ENCODE results near the gene CDK5.

Gene CDK5

GRCh38 chr7:151071032-151071866 lies 13.6 kb upstream of the CDK5 start:
- DNase-seq: no peak

- DNase-seq: no peak
Measured at GRCh38 chr7:151070574-151070960, 12.9 kb upstream of the CDK5 start.

GRCh38 chr7:151069841-151070573 lies 12.3 kb upstream of the CDK5 start:
- no peak for DNase-seq

- no peak for DNase-seq
Measured at GRCh38 chr7:151068069-151068773, 10.5 kb upstream of the CDK5 start.

- DNase-seq: no peak
Measured at GRCh38 chr7:151066273-151066974, 8.7 kb upstream of the CDK5 start.

- DNase-seq: no peak
Measured at GRCh38 chr7:151065516-151065915, 7.8 kb upstream of the CDK5 start.

GRCh38 chr7:151064993-151065392 lies 7.3 kb upstream of the CDK5 start:
- no peak for DNase-seq

- DNase-seq: no peak
Measured at GRCh38 chr7:151064454-151064853, 6.8 kb upstream of the CDK5 start.

GRCh38 chr7:151063212-151063561 lies 5.5 kb upstream of the CDK5 start:
- DNase-seq: no peak

- no peak for DNase-seq
Measured at GRCh38 chr7:151062399-151063211, 4.9 kb upstream of the CDK5 start.

- no peak for DNase-seq
Measured at GRCh38 chr7:151062111-151062398, 4.4 kb upstream of the CDK5 start.

- no peak for DNase-seq
Measured at GRCh38 chr7:151061213-151062110, 3.8 kb upstream of the CDK5 start.

- DNase-seq: no peak
Measured at GRCh38 chr7:151060416-151061212, 2.9 kb upstream of the CDK5 start.

- no peak for DNase-seq
Measured at GRCh38 chr7:151060113-151060415, 2.4 kb upstream of the CDK5 start.

GRCh38 chr7:151059367-151060112 lies 1.8 kb upstream of the CDK5 start, which contains the start of gene SLC4A2:
Gene SLC4A2, plus strand, starts transcription at chr7:151059589. Its CDS starts 2,399 bp downstream, at chr7:151061988.
- peak; percentile 92 for DNase-seq

GRCh38 chr7:151058781-151059366 lies 1.2 kb upstream of the CDK5 start:
- peak; percentile 69 for DNase-seq

- DNase-seq: peak; percentile 98
Measured at GRCh38 chr7:151057989-151058780, 488 bp upstream of the CDK5 start.
